Endothelial cell of umbilical vein (primary cell): ENCODE measurements around the gene ELANE. TPM values are rescaled to one million over a fixed set of nuclear protein-coding genes. Genes with fewer than 3 reads are reported as not detected.

Experiments
- BruUV-seq: library from RNA; stranded (reverse); fragments of 400-500 nt; replicated peaks from 2 replicates; lab custom pipeline; 2021; lab: Mats Ljungman, UMichigan
- CTCF ChIA-PET: fragments of 300-600, 350-600 bp; sonication (Branson Sonifier 250); formaldehyde crosslinking; loops from one replicate; lab custom pipeline; 2021; ENCODE audit warnings: antibody characterized with exemption, inconsistent platforms; lab: Charles Lee
- POLR2A ChIA-PET: fragments of 300-600, 350-600 bp; sonication (Branson Sonifier 250); formaldehyde crosslinking; loops from one replicate; lab custom pipeline; 2021; ENCODE audit warnings: antibody characterized with exemption, inconsistent platforms; lab: Charles Lee
- DNase-seq: peaks from one replicate; pipeline ENCODE4 v3.0.0-alpha.2; 2011; ENCODE audit warnings: low read depth, low spot score
- FAIRE-seq: peaks from 2 replicates; lab custom pipeline; 2011; peaks lifted over from hg19 to GRCh38; lab: Jason Lieb, UNC
- H2AFZ ChIP-seq: 2 replicates; pipeline ENCODE4 v1.6.0; 2012; ENCODE audit warnings: low read depth, low read length, control low read depth, inconsistent platforms
- H3K27ac ChIP-seq: 2 replicates; pipeline ENCODE4 v1.5.1; 2011; ENCODE audit warnings: low read depth, mild to moderate bottlenecking, control low read depth, low read length, moderate library complexity; ENCODE audit not compliant: insufficient read depth
- H3K27me3 ChIP-seq, 2 experiments: 2 replicates each; pipeline versions ENCODE4 v1.6.0 to v1.6.1; 2011; ENCODE audit warnings: low read length in 2 of 2, mixed read lengths in 1 of 2; ENCODE audit not compliant: control insufficient read depth in 2 of 2, insufficient read depth in 2 of 2
- H3K36me3 ChIP-seq, 2 experiments: 2 replicates in 1 of 2; 3 replicates in 1 of 2; pipeline ENCODE4 v1.5.1; 2011; ENCODE audit warnings: low read length in 2 of 2, mild to moderate bottlenecking in 1 of 2, moderate library complexity in 1 of 2; ENCODE audit not compliant: control insufficient read depth in 2 of 2, insufficient read depth in 2 of 2; ENCODE audit errors: extremely low read depth in 1 of 2
- H3K4me1 ChIP-seq: 3 replicates; pipeline ENCODE4 v1.5.1; 2011; ENCODE audit warnings: mild to moderate bottlenecking, low read length; ENCODE audit not compliant: control insufficient read depth, insufficient read depth; ENCODE audit errors: extremely low read depth
- H3K4me2 ChIP-seq: 2 replicates; pipeline ENCODE4 v1.6.1; 2011; ENCODE audit warnings: low read length, control low read depth, mixed read lengths; ENCODE audit not compliant: insufficient read depth
- H3K4me3 ChIP-seq, 3 experiments: fragments of 200-600 bp in 1 of 3; sonication (generic), shearing (Covaris generic) in 1 of 3; replicated peaks in 1 of 3; 2 replicates each; pipeline ENCODE4 v1.5.1; 2011 to 2016; ENCODE audit warnings: control low read depth in 3 of 3, low read length in 3 of 3, mild to moderate bottlenecking in 2 of 3, inconsistent platforms in 1 of 3, low read depth in 1 of 3, moderate library complexity in 1 of 3; ENCODE audit not compliant: insufficient read depth in 1 of 3
- H3K79me2 ChIP-seq: 2 replicates; pipeline ENCODE4 v1.6.0; 2012; ENCODE audit warnings: low read length, inconsistent platforms; ENCODE audit not compliant: control insufficient read depth, insufficient read depth
- H3K9ac ChIP-seq: replicated peaks from 2 replicates; pipeline ENCODE3; 2011; ENCODE audit warnings: low read length, control low read depth; ENCODE audit not compliant: insufficient read depth; ENCODE audit errors: extremely low read depth
- H3K9me1 ChIP-seq: replicated peaks from 3 replicates; pipeline ENCODE4 v1.6.0; 2011; ENCODE audit warnings: mild to moderate bottlenecking, low read length; ENCODE audit not compliant: control insufficient read depth, insufficient read depth; ENCODE audit errors: extremely low read depth
- H3K9me3 ChIP-seq: replicated peaks from 2 replicates; pipeline ENCODE4 v1.5.1; 2012; ENCODE audit warnings: low read length, inconsistent platforms; ENCODE audit not compliant: control insufficient read depth, insufficient read depth
- H4K20me1 ChIP-seq: replicated peaks from 2 replicates; pipeline ENCODE3; 2011; ENCODE audit warnings: mild to moderate bottlenecking, low read length; ENCODE audit not compliant: control insufficient read depth, insufficient read depth; ENCODE audit errors: extremely low read depth
- CTCF ChIP-seq, 2 donors: IDR thresholded peaks; 1 replicate in 1 of 2; 2 replicates in 1 of 2; pipeline ENCODE4 v1.5.1; 2011; ENCODE audit warnings: low read length in 2 of 2, mild to moderate bottlenecking in 2 of 2, moderate library complexity in 2 of 2, control low read depth in 1 of 2, inconsistent platforms in 1 of 2, low read depth in 1 of 2; ENCODE audit not compliant: insufficient read depth in 1 of 2; ENCODE audit errors: extremely low read depth in 1 of 2
- EZH2 ChIP-seq: IDR thresholded peaks from 2 replicates; pipeline ENCODE4 v1.6.1; 2012; ENCODE audit warnings: borderline replicate concordance, low read depth, mild to moderate bottlenecking, moderate library complexity, low read length, inconsistent platforms; ENCODE audit not compliant: severe bottlenecking
- FOS ChIP-seq: IDR thresholded peaks from 2 replicates; pipeline ENCODE4 v1.6.1; 2011; ENCODE audit warnings: mild to moderate bottlenecking, low read length, moderate library complexity, borderline replicate concordance; ENCODE audit not compliant: insufficient read depth
- GATA2 ChIP-seq: IDR thresholded peaks from 2 replicates; pipeline ENCODE4 v1.7.0; 2011; ENCODE audit warnings: low read depth, mild to moderate bottlenecking, moderate library complexity, mixed read lengths, low read length; ENCODE audit not compliant: insufficient read length, insufficient read depth
- JUN ChIP-seq: IDR thresholded peaks from 2 replicates; pipeline ENCODE4 v1.6.1; 2011; ENCODE audit warnings: borderline replicate concordance, low read depth; ENCODE audit not compliant: insufficient read length, insufficient read depth
- MAX ChIP-seq: IDR thresholded peaks from 2 replicates; pipeline ENCODE4 v1.6.1; 2011; ENCODE audit not compliant: insufficient read depth, insufficient read length
- MYC ChIP-seq: IDR thresholded peaks from one replicate; pipeline ENCODE4 v1.6.1; 2011; ENCODE audit warnings: mild to moderate bottlenecking, low read depth, low read length
- POLR2A ChIP-seq: IDR thresholded peaks from 2 replicates; pipeline ENCODE4 v1.6.1; 2012; ENCODE audit warnings: low read depth, mild to moderate bottlenecking, control low read depth, low read length
- POLR2AphosphoS5 ChIP-seq: IDR thresholded peaks from 2 replicates; pipeline ENCODE4 v1.6.1; 2012; ENCODE audit warnings: low read depth, mild to moderate bottlenecking, control low read depth, low read length, moderate library complexity; ENCODE audit not compliant: insufficient read depth
- dilution Hi-C: fragments of 300-500 bp; cut with MboI; formaldehyde crosslinking; loops from one replicate; pipeline ENCODE4 v1.15.0; 2019; ENCODE audit warnings: low sequenced_read_pairs; ENCODE audit not compliant: extremely low pct_ligation_motif_present
- intact Hi-C: fragments of 100-400 bp; cut with micrococcal nuclease; formaldehyde crosslinking; loops from one replicate; pipeline ENCODE4 v1.10.0; 2022
- polyA plus RNA-seq, 4 experiments: library from polyadenylated mRNA; depleted of rRNA in 3 of 4; stranded (reverse) in 3 of 4; unstranded in 1 of 4; fragments of >200 nt; gene quantifications; 2 replicates each; pipeline versions ENCODE4 v1.2.1 to v1.2.3, GENCODE V29; 2011 to 2012; ENCODE audit warnings: missing spikeins in 1 of 4
- total RNA-seq: library from RNA; stranded (reverse); gene quantifications from 2 replicates; pipeline ENCODE4 v1.2.3, GENCODE V29; 2021

Gene ELANE
- total and polyA plus RNA-seq, 2 donors (not counting 3 experiments of a cell fraction or from before 2014, with no cell fraction given), result not detected

- POLR2A ChIA-PET, result no interaction called here
- no peak overlapping the region for H3K9ac ChIP-seq
- peaks cover 8 to 35% of the 10 kb centered on the region in 2 experiments for H3K36me3 ChIP-seq
- dilution Hi-C loops (no loop called here), intact Hi-C loops (no loop called here)
- DNase-seq (no peak), FAIRE-seq (no peak)
- H3K4me2 ChIP-seq, result no peak overlapping the region
- no TSS peak for BruUV-seq
- no peaks in the 10 kb centered on the region for H3K27me3 ChIP-seq
- H4K20me1 ChIP-seq, result no peaks in the 10 kb centered on the region
- no peak overlapping the region for H2AFZ ChIP-seq
- H3K79me2 ChIP-seq, result peaks cover 5% of the 10 kb centered on the region
- H3K4me3 ChIP-seq, result no peak overlapping the region
- H3K9me3 ChIP-seq, result no peaks in the 10 kb centered on the region
- H3K27ac ChIP-seq, result no peak overlapping the region
- no peaks in the 10 kb centered on the region for H3K9me1 ChIP-seq
- no peaks in the 10 kb centered on the region for H3K4me1 ChIP-seq
- TF ChIP-seq JUN (no peak), MYC (no peak), POLR2AphosphoS5 (no peak), FOS (no peak), GATA2 (no peak), MAX (no peak)
- CTCF ChIA-PET, result no interaction called here
Observed at GRCh38 chr19:887599-887998, 35.5 kb downstream of the ELANE start.

- intact Hi-C loops, result no loop called here
- no peaks in the 10 kb centered on the region for H3K9me3 ChIP-seq
- no peak overlapping the region for H3K4me2 ChIP-seq
- peaks cover 5% of the 10 kb centered on the region for H3K79me2 ChIP-seq
- H3K4me1 ChIP-seq, result no peaks in the 10 kb centered on the region
- no peaks in the 10 kb centered on the region for H3K27me3 ChIP-seq
- ChIA-PET CTCF (no interaction called here), POLR2A (no interaction called here)
- no peak overlapping the region for H3K4me3 ChIP-seq
- H3K9me1 ChIP-seq, result no peaks in the 10 kb centered on the region
- no peak overlapping the region for H3K27ac ChIP-seq
- DNase-seq, result no peak
- no peak for FAIRE-seq
- peaks cover 8 to 28% of the 10 kb centered on the region in 2 experiments for H3K36me3 ChIP-seq
- no peak overlapping the region for H2AFZ ChIP-seq
- no TSS peak for BruUV-seq
- H4K20me1 ChIP-seq, result no peaks in the 10 kb centered on the region
- dilution Hi-C loops, result no loop called here
- H3K9ac ChIP-seq, result no peak overlapping the region
- TF ChIP-seq MAX, result no peak
- TF ChIP-seq JUN, result no peak
- TF ChIP-seq GATA2, result no peak
- no peak for TF ChIP-seq EZH2
- no peak for TF ChIP-seq FOS
- TF ChIP-seq CTCF (IDR thresholded peaks at IDR 0.05; ENCODE audit: extremely low read depth in 1 of 2, insufficient read depth in 1 of 2, low read depth in 1 of 2, low read length in 2 of 2), result no peak
- no peak for TF ChIP-seq POLR2A
- no peak for TF ChIP-seq MYC
- TF ChIP-seq POLR2AphosphoS5, result no peak
Observed at GRCh38 chr19:888581-889385, 36.7 kb downstream of the ELANE start.
